Stimulated activated CD4-positive, alpha-beta T cell treated with anti-CD3 and anti-CD28 coated beads, TNF-alpha, amount 100 ng/mL, for 1 hour (primary cell): ENCODE data around the gene CYP27B1.

ENCODE experiments used
- DNase-seq, 3 donors: peaks; one replicate each; pipeline ENCODE4 v3.0.0-alpha.2; 2020; ENCODE audit warnings: low read depth in 3 of 3, low spot score in 1 of 3

CYP27B1 gene

GRCh38 chr12:57767305-57767698 lies 424 bp upstream of the CYP27B1 start:
- DNase-seq: no peak

DNA sequence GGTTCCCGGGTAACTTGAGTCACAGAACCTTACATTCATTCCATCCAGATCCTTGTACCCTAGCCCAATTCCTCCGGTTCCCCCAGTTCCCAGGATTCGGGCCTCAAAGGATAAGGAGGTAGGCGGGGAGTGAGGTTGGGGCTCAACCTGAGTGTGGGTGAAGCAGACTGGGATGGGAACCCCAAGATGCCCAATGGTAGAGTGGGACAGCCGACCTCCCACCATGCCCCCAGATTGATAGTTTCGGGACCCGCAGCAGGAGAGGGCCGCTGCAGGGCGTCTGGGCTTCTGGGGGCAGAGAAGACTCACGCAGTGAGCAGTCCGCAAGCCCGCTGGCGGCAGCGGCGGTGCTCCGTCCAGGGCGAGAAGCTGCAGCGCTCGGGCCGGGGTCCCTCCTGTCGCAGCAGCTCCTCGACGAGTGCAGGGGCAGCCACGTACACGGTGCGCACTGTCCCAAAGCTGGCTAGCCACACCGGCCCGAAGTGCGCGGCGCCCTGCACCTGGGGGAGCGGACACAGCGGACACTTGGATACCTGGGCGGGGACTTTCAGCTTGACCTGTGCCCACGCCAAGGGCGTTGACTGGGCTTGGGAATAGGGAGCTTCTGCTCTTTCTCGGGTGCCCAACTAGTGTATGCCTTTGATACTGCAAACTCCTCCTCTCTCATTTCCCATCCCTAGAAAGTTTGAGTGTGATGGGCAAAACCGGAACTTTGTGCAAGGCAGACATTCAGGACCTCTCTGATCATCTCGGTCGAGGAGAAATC lies 997 bp downstream of the CYP27B1 start:
- DNase-seq: no peak

DNA sequence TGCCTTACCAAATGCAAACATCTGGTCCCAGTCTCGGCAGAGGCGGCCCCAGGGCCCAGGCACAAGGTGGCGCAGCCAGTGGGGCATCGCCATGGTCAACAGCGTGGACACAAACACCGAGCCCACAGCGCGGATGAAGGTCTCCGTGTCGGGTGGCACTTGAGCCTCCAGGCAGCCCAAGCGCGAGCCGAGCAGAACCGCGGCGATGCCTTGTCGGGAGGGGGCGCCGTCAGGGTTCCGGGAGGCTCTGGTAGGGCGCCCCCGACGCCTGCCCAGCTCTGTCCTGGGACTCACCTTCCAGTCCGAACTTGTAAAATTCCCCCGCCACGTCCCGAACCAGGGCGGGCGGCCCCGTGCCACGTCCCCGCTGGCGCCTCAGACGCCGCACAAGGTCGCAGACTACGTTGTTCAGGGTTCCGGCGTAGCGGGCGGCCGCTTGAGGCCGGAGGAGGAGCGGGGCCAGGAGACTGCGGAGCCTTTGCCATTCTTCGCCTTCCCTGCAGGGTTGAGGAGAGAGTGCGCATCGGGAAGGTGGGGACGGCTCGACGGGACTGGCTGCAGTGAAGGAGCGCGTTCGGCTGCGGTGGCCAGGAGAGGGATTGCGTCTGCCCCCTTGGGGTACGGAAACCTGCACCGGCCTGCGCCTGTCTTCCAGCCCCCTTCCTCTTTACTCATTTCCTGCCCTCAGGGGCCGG lies 1.7 kb downstream of the CYP27B1 start:
- DNase-seq: no peak

GRCh38 chr12:57764662-57765002 lies 2.2 kb downstream of the CYP27B1 start:
- DNase-seq: no peak

DNA sequence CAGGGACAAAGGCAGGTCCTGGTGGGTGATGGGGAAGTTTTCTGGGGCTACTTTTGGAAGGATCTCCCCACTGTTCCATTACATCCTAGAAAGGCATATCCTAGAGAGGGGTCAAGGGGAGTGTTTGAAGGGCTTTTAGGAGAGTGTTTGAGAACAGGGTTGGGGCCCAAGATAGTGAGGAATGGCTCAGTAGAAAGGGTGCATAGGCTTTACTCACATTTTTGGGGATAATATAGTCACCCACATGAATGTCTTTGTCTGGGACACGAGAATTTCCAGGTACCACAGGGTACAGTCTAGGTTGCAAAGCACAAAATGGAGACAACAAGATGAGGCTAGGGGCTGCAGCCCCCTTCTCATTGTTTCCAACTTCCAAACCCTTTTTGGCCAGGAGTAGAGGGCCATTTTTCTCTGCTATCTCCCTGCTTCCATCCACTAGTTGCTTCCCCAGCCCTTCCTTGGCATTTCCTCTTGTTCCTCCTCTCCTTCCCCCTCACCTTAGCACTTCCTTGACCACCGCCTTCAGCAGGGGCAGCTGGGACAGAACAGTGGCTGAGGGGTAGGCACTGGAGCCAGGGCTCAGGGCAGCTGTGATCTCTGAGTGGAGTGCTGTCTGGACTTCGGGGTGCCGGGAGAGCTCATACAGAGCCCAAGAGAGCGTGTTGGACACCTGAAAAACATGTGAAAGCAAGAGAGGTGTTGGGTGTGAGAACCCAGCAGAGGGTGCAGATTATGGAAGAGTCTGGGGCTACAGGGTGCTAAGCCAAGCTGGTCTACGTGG lies 2.8 kb downstream of the CYP27B1 start:
- DNase-seq: no peak

DNA sequence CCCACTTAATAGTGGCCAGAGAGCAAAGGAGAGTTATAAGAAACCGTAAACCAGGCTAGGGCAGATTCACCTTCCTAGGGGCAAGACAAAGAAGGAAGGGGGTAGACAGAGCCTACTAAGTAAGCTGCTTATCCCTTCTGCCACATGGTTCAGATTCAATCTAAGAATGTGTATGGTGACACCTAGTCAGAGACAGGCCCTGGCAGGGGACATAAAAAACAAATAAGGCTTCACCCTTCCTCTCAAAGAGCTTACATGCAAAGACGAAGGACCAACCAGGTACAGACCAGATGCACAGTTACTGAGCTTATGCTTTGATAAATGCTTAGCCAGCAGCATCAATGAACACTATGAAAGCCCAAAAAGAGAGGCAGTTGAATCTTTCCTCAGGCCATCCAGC lies 4.4 kb downstream of the CYP27B1 start:
- DNase-seq: no peak

DNA sequence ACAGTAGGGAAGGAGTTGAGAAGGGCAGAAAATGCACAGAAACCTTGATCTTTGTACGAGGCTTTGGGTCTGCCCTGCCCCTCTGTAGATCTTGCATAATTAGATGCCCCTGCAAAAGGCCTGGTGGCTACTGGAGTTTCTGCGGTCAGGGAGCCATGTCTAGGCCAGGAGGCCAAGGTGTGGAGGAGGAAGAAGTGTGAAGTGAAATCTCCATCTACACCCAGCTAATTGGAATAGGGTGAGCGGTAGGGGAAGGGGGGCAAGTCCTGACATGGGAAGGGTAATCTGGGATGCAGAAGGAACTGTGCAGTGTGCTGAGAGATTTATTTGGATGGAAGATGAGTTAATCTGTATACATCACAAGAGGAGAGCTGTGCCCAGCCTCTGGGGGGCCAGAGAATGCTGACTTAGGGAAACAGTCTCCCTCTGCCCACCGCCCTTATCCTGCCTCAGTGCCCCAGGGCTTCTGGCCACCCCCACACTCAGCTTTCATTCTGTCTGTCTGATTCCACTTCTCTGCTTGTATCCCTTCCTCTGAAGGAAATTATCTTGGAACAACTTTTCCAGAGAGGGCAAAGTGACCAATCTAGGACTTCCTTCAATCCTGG lies 5.4 kb downstream of the CYP27B1 start:
- no peak for DNase-seq

- DNase-seq: no peak
Observed at GRCh38 chr12:57760347-57760982, 6.4 kb downstream of the CYP27B1 start.

DNA sequence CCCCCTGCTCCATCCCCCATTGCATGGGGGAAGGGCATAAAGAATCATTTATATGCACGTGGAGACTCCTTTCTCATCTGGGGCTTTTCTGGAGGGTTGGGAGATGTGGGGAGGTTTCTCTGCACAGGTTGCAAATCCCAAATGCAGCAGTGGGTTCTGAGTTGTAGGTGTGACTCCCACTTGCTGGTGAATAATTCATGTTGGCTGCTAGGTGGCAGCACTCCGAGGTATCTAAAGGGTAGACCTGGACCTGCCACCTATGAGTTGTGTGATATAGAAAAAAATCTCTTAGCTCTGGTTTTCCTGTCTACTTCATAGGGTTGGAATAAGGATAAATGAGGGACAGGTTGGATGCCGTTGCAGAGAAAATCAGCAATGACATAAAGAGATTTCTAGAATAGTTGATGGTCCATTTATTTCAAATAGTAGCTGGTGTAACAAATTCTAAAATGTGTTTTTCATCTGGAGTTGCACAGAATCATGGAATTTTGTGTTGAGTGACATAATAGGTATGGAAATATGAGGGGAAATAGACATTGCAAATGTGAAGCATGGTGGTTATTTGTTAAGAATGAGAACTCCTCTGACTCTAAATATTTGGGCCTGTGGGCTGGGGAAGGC lies 7.4 kb downstream of the CYP27B1 start:
- DNase-seq: no peak

DNA sequence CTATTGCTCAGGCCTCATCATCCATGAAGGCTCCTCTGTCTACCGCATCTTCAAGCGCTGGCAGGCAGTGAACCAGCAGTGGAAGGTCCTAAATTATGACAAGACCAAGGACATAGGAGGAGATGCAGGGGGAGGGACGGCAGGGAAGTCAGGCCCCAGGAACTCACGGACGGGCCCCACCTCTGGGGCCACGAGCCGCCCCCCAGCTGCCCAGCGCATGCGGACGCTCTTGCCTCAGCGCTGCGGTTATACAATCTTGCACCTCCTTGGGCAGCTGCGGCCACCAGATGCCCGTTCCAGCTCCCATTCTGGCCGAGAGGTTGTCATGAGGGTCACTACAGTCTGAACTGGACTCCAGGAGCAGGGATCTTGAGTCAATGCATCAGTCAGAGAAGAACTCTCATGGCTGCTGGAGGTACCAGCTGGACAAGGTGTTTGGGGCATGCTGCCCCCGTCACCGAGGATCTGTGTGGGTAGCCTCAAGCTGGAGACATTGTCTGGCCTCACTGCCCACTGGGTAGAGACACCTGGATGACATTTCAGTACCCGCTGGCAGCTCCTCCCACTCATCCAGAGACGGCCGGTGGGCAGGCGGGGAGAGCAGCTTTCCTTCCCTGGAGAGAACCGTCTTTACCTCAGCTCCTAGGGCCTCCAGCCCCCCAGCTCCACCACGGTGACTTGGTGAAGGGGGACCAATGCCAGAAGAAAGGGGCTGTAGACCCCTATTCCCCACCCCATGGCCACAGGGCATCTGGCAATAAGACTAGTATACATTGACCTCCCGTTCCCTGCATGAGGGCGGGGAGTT lies 8.1 kb downstream of the CYP27B1 start:
- DNase-seq: no peak

DNA sequence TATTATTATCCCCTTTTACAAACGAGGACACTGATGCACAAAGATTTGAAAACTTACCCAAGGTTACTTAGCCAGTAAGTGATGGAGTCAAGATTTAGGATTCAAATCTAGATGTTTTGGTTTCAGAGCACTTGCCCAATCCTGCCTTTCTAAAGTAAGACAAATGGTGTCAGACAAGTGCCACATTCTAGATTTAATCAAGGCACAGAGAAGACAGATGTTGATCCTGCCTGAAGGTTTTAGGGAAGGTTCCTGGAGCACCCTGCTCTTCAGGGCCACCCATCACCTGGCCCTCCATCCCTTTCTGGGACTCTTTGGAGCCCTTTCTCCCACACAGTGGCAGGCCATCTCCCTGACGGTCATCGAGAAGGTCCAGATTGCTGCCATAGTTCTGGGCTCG lies 9.1 kb downstream of the CYP27B1 start:
- no peak for DNase-seq

GRCh38 chr12:57756406-57757341 lies 10.2 kb downstream of the CYP27B1 start:
- DNase-seq: peak in 2 of 3 donors; percentile 39 to 56

DNA sequence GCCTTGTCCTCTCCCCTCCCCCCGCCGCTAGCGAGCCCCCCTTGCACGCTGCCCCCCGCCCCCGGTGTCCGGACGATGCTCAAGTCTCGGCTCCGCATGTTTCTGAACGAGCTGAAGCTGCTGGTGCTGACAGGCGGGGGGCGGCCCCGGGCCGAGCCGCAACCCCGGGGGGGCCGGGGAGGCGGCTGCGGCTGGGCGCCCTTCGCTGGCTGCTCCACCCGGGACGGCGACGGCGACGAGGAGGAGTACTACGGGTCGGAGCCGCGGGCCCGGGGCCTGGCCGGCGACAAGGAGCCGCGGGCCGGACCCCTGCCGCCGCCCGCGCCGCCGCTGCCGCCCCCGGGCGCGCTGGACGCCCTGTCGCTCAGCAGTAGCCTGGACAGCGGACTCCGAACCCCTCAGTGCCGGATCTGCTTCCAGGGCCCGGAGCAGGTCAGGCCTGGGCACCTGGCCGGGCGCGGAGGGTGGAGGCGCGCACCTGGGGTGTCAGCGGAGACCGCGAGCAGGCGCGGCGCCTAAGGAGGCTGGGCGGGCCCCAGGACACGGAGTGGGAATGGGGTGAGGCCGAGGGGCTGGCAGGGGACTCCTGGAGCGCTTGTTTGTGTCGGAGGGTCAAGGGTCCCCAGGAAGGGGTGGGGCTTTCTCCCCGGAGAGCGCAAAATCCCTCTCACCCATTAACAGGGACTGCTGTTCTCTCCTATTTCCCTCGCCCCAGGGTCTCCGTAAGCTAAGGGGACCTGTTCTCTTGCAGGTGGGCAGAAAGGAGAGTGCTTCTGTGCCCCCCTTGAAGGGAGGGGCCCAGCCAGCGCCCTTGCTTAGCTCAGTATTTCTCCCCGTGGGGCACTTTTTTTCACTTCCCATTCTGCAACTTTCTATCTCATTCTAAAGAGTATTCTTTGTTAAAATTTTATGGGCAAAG lies 11.2 kb downstream of the CYP27B1 start:
- no peak for DNase-seq

DNA sequence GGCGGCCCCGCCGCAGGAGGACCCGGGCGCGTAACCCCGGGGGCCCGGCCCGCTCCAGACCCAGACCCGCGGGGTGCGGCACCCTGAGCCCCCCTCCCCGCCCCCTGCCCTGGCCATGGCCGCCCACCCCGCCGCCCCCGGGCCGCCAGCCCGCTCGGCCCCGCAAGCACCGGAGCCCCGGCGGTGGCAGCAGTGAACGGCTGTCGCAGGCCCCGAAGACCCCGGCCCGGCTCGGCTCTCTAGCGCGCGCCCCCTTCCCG lies 11.8 kb downstream of the CYP27B1 start:
- DNase-seq: no peak

GRCh38 chr12:57754411-57755193 lies 12.3 kb downstream of the CYP27B1 start, which contains the start of gene MARCHF9:
TSS of gene MARCHF9 (plus strand) at chr12:57755103. CDS start at chr12:57755529, 426 bp downstream.
- DNase-seq: peak; percentile 64 to 67 (median 65)

DNA sequence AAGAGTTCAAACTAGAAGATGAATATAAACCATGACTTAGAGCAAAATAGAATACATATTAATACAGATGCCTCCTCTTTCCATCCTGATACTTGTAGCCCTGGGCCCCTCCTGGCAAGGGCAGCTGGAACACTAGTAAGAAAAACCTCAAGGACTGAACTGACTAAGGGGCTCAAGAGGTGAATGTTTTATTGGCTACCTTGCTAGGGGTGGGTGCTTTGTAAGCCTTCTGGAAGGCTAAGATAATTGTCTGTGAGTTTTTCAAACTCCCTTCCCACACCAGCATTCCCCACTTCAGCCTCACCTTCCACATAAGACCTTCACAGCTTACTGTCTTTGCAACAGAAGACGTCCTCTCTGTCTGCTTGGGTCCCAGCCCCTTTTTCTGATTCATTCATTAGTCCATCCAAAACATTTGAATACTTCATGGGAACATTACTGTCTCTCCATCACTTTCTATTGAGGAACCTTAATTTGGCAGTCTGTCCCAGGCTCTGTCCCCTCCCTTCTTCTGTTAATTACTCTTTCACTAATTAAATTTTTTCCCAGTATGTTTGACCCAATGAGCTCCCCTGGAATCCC lies 13.0 kb downstream of the CYP27B1 start:
- DNase-seq: no peak

- DNase-seq: no peak
Observed at GRCh38 chr12:57752668-57753000, 14.2 kb downstream of the CYP27B1 start.
